ENCODE results near the gene MECP2.

DNA sequence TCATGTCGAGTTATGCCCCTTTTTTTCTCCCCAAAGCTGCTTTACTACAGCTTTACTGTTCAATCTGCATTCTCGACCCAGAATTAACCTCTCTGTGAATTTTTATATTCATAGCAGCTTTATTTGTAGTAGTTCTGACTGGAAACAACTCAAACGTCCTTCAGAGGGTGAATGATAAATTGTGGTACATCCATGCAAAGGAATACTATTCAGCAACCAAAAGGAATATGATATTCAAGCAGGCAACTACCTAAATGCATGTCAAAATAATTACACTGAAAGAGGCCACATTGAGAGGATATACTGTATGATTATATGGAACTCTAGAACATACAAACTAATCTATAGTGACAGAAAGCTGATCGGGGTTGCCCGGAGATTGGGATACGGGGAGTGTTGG, 20.0 kb upstream of the MECP2 start:
- TF ChIP-seq, protein P1, sequence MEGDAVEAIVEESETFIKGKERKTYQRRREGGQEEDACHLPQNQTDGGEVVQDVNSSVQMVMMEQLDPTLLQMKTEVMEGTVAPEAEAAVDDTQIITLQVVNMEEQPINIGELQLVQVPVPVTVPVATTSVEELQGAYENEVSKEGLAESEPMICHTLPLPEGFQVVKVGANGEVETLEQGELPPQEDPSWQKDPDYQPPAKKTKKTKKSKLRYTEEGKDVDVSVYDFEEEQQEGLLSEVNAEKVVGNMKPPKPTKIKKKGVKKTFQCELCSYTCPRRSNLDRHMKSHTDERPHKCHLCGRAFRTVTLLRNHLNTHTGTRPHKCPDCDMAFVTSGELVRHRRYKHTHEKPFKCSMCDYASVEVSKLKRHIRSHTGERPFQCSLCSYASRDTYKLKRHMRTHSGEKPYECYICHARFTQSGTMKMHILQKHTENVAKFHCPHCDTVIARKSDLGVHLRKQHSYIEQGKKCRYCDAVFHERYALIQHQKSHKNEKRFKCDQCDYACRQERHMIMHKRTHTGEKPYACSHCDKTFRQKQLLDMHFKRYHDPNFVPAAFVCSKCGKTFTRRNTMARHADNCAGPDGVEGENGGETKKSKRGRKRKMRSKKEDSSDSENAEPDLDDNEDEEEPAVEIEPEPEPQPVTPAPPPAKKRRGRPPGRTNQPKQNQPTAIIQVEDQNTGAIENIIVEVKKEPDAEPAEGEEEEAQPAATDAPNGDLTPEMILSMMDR (IDR thresholded peaks at IDR 0.05): no peak
- no peak for TF ChIP-seq ZFX (IDR thresholded peaks at IDR 0.05; ENCODE audit: borderline replicate concordance)

Data from 22Rv1 (cell line).